ENCODE results near the gene CPXM2.

CPXM2 gene

DNA sequence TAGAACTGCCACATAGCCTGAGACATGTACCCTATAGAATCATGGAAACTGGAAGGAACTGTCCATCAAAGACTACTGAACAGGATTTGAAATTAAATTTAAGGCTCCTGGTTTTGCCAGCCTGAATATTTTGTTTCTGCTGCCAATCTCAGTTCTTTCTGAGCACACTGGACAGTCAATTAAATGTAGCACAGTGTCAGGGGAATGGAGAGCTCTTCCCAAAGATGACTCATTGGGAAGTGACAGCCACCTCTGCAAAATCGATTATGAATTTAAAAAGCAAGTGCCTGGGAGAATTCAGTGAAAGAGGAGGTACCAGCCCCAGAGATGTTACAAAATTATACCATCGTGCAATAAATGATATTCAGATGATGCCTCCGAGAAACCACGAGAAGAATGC, 47.8 kb downstream of the CPXM2 start:
- no peak for DNase-seq (ENCODE audit: low read depth in 1 of 2, low spot score in 1 of 2)

DNA sequence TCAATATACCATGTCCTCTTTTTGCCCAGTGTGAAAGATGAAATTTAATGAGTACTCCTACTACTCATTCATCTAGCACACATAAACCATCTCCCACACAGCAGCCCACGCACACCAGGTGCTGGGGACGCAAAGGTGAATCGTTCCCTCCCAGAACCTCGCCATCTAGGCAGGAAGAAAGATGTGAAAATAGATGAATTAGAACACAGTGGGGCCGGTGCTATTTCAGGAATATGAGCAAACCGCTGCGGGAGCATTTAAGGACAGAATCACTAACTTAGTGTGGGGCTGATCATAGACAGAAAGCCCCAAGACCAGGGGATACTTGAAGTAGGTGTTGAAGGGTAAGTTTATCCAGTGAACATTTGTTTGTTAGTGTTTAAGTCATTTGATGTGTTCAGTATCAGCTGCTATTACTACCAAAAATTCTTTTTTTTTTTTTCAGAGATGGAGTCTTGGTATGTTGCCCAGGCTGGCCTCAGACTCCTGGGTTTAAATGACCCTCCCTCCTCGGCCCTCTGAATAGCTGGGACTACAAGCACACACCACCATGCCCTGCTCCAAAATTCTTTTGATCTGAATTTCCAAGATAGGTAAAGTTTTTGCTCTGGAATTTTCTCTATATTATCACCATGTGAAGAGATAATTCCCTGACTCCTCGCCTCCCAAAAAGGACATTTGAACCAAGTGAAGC, 48.8 kb downstream of the CPXM2 start:
- Histone ChIP-seq H3K27me3 (ENCODE audit: insufficient read depth, poor library complexity, severe bottlenecking) (no peaks in the 10 kb centered on the region), H3K4me3 (replicated peaks; ENCODE audit: insufficient read depth, low read length) (no peak overlapping the region), H3K27ac (replicated peaks) (no peak overlapping the region)
- TF ChIP-seq POLR2AphosphoS5 (IDR thresholded peaks at IDR 0.05; ENCODE audit: low read depth): no peak
- TF ChIP-seq, protein P1, sequence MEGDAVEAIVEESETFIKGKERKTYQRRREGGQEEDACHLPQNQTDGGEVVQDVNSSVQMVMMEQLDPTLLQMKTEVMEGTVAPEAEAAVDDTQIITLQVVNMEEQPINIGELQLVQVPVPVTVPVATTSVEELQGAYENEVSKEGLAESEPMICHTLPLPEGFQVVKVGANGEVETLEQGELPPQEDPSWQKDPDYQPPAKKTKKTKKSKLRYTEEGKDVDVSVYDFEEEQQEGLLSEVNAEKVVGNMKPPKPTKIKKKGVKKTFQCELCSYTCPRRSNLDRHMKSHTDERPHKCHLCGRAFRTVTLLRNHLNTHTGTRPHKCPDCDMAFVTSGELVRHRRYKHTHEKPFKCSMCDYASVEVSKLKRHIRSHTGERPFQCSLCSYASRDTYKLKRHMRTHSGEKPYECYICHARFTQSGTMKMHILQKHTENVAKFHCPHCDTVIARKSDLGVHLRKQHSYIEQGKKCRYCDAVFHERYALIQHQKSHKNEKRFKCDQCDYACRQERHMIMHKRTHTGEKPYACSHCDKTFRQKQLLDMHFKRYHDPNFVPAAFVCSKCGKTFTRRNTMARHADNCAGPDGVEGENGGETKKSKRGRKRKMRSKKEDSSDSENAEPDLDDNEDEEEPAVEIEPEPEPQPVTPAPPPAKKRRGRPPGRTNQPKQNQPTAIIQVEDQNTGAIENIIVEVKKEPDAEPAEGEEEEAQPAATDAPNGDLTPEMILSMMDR (IDR thresholded peaks at IDR 0.05; ENCODE audit: insufficient read depth, low read length): no peak
- TF ChIP-seq, protein P2, sequence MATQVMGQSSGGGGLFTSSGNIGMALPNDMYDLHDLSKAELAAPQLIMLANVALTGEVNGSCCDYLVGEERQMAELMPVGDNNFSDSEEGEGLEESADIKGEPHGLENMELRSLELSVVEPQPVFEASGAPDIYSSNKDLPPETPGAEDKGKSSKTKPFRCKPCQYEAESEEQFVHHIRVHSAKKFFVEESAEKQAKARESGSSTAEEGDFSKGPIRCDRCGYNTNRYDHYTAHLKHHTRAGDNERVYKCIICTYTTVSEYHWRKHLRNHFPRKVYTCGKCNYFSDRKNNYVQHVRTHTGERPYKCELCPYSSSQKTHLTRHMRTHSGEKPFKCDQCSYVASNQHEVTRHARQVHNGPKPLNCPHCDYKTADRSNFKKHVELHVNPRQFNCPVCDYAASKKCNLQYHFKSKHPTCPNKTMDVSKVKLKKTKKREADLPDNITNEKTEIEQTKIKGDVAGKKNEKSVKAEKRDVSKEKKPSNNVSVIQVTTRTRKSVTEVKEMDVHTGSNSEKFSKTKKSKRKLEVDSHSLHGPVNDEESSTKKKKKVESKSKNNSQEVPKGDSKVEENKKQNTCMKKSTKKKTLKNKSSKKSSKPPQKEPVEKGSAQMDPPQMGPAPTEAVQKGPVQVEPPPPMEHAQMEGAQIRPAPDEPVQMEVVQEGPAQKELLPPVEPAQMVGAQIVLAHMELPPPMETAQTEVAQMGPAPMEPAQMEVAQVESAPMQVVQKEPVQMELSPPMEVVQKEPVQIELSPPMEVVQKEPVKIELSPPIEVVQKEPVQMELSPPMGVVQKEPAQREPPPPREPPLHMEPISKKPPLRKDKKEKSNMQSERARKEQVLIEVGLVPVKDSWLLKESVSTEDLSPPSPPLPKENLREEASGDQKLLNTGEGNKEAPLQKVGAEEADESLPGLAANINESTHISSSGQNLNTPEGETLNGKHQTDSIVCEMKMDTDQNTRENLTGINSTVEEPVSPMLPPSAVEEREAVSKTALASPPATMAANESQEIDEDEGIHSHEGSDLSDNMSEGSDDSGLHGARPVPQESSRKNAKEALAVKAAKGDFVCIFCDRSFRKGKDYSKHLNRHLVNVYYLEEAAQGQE (IDR thresholded peaks at IDR 0.05; ENCODE audit: insufficient replicate concordance, low read depth): no peak
- TF ChIP-seq SPI1 (IDR thresholded peaks at IDR 0.05; ENCODE audit: borderline replicate concordance, low read depth): no peak
- no peak for TF ChIP-seq GABPA (IDR thresholded peaks at IDR 0.05; ENCODE audit: low read depth)
- DNase-seq (ENCODE audit: low read depth in 1 of 2, low spot score in 1 of 2): no peak

More for the DNA sequence above, 47.8 kb downstream of the CPXM2 start:
- H3K4me3 ChIP-seq (replicated peaks; ENCODE audit: insufficient read depth, low read length): no peak overlapping the region
- TF ChIP-seq SPI1 (IDR thresholded peaks at IDR 0.05; ENCODE audit: borderline replicate concordance, low read depth) (no peak), GABPA (IDR thresholded peaks at IDR 0.05; ENCODE audit: low read depth) (no peak), POLR2AphosphoS5 (IDR thresholded peaks at IDR 0.05; ENCODE audit: low read depth) (no peak)
- TF ChIP-seq, protein P1 (IDR thresholded peaks at IDR 0.05; ENCODE audit: insufficient read depth, low read length): no peak
- TF ChIP-seq, protein P2 (IDR thresholded peaks at IDR 0.05; ENCODE audit: insufficient replicate concordance, low read depth): no peak
- no peaks in the 10 kb centered on the region for H3K27me3 ChIP-seq (ENCODE audit: insufficient read depth, poor library complexity, severe bottlenecking)
- no peak overlapping the region for H3K27ac ChIP-seq (replicated peaks)

DNA sequence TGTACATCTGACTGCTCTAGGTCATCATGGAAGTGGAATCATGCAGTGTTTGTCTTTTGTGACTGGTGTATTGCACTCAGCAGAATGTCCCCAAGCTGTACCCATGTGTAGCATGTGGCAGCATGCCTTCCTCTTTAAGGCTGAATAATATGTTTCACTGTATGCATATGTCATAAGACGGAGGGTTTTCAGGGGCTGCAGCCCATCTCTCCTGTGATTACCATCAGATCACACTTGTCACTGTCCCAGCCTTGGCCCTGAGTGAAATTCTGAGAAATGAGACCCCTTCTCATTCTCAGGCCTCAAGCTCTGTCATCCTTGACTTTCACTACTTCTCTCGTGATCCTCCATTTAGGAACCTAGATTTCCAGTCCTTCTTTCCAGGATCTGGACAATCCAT, 50.0 kb downstream of the CPXM2 start:
- no peak for TF ChIP-seq POLR2AphosphoS5 (IDR thresholded peaks at IDR 0.05; ENCODE audit: low read depth)
- TF ChIP-seq, protein P1 (IDR thresholded peaks at IDR 0.05; ENCODE audit: insufficient read depth, low read length): no peak
- TF ChIP-seq SPI1 (IDR thresholded peaks at IDR 0.05; ENCODE audit: borderline replicate concordance, low read depth): no peak
- TF ChIP-seq, protein P2 (IDR thresholded peaks at IDR 0.05; ENCODE audit: insufficient replicate concordance, low read depth): no peak
- Histone ChIP-seq H3K27ac (replicated peaks) (no peak overlapping the region), H3K4me3 (replicated peaks; ENCODE audit: insufficient read depth, low read length) (no peak overlapping the region), H3K27me3 (ENCODE audit: insufficient read depth, poor library complexity, severe bottlenecking) (no peaks in the 10 kb centered on the region)
- DNase-seq (ENCODE audit: low read depth in 1 of 2, low spot score in 1 of 2): no peak
